HepG2 (cell line): ENCODE measurements around the gene SMIM22. TPM values are rescaled to one million over a fixed set of nuclear protein-coding genes. Genes with fewer than 3 reads are reported as not detected.
A peak's percentile ranks its signal among the peaks of the same experiment; 100 is the strongest.

Experiments
- AHR ChIP-seq: IDR thresholded peaks from 2 replicates; pipeline ENCODE4 v1.6.1; 2018; ENCODE audit warnings: missing genetic modification reagents, missing compliant biosample characterization
- CCAR2 ChIP-seq: fragments of 200-400 bp; formaldehyde crosslinking; optimal IDR thresholded peaks from 2 replicates; pipeline ENCODE3; 2018; ENCODE audit warnings: low read depth, mild to moderate bottlenecking, low read length, moderate library complexity
- FOXK2 ChIP-seq: fragments of 450-650 bp; IDR thresholded peaks from 2 replicates; pipeline ENCODE4 v1.6.1; 2016
- HNF4G ChIP-seq, 2 experiments: sonication (generic) in 1 of 2; formaldehyde crosslinking in 1 of 2; IDR thresholded peaks; 2 replicates each; pipeline versions ENCODE4 v1.4.0 to v1.6.1; 2011 to 2020; ENCODE audit warnings: borderline replicate concordance in 2 of 2, low read depth in 2 of 2, mild to moderate bottlenecking in 2 of 2, low read length in 1 of 2, missing genetic modification reagents in 1 of 2, moderate library complexity in 1 of 2
- HNRNPLL ChIP-seq: fragments of 200-400 bp; formaldehyde crosslinking; IDR thresholded peaks from 2 replicates; pipeline ENCODE4 v1.6.1; 2017; ENCODE audit warnings: mild to moderate bottlenecking, low read depth, low read length; ENCODE audit not compliant: poor library complexity, severe bottlenecking
- JARID2 ChIP-seq: sonication (generic); formaldehyde crosslinking; IDR thresholded peaks from 2 replicates; pipeline ENCODE4 v1.8.1; 2023; ENCODE audit warnings: missing genetic modification reagents, inconsistent platforms; ENCODE audit not compliant: insufficient replicate concordance
- JUND ChIP-seq: sonication (generic); formaldehyde crosslinking; IDR thresholded peaks from 2 replicates; pipeline ENCODE4 v1.8.0; 2022; ENCODE audit warnings: mild to moderate bottlenecking, missing genetic modification reagents
- NAIF1 ChIP-seq: sonication (generic); formaldehyde crosslinking; IDR thresholded peaks from 2 replicates; pipeline ENCODE4 v1.5.0; 2020; ENCODE audit warnings: mild to moderate bottlenecking, missing genetic modification reagents, borderline replicate concordance
- NBN ChIP-seq: fragments of 450-650 bp; conservative IDR thresholded peaks from 2 replicates; pipeline ENCODE4 v1.6.1; 2017
- NCOA5 ChIP-seq: sonication (generic); formaldehyde crosslinking; IDR thresholded peaks from 2 replicates; pipeline ENCODE4 v1.4.0; 2020; ENCODE audit warnings: missing genetic modification reagents
- NPAS2 ChIP-seq: sonication (generic); formaldehyde crosslinking; IDR thresholded peaks from 2 replicates; pipeline ENCODE4 v1.8.0; 2022; ENCODE audit warnings: mild to moderate bottlenecking, missing genetic modification reagents, borderline replicate concordance
- PITX1 ChIP-seq: sonication (generic); formaldehyde crosslinking; IDR thresholded peaks from 2 replicates; pipeline ENCODE4 v1.5.1; 2020; ENCODE audit warnings: mild to moderate bottlenecking, missing genetic modification reagents
- STAT5B ChIP-seq: sonication (generic); formaldehyde crosslinking; IDR thresholded peaks from 2 replicates; pipeline ENCODE4 v1.4.0; 2020; ENCODE audit warnings: missing genetic modification reagents
- THAP8 ChIP-seq: sonication (generic); formaldehyde crosslinking; IDR thresholded peaks from 2 replicates; pipeline ENCODE4 v1.5.1; 2020; ENCODE audit warnings: missing genetic modification reagents, mild to moderate bottlenecking, borderline replicate concordance
- ZFX ChIP-seq: sonication (generic); formaldehyde crosslinking; IDR thresholded peaks from 2 replicates; pipeline ENCODE4 v1.4.0; 2020; ENCODE audit warnings: mild to moderate bottlenecking, low read depth, missing genetic modification reagents, moderate library complexity
- ZNF18 ChIP-seq: sonication (generic); formaldehyde crosslinking; IDR thresholded peaks from 2 replicates; pipeline ENCODE4 v1.8.0; 2022; ENCODE audit warnings: mild to moderate bottlenecking, missing genetic modification reagents; ENCODE audit not compliant: insufficient replicate concordance
- ZNF629 ChIP-seq: sonication (generic); formaldehyde crosslinking; conservative IDR thresholded peaks from 2 replicates; pipeline ENCODE4 v1.5.0; 2020; ENCODE audit warnings: missing genetic modification reagents
- ZNF652 ChIP-seq: IDR thresholded peaks from 2 replicates; pipeline ENCODE4 v1.6.1; 2016; ENCODE audit warnings: low read depth, borderline replicate concordance
- ZNF841 ChIP-seq: sonication (generic); formaldehyde crosslinking; IDR thresholded peaks from 2 replicates; pipeline ENCODE4 v1.8.1; 2023; ENCODE audit warnings: missing genetic modification reagents, borderline replicate concordance
- ZSCAN21 ChIP-seq: sonication (generic); formaldehyde crosslinking; IDR thresholded peaks from 2 replicates; pipeline ENCODE4 v1.8.0; 2022; ENCODE audit warnings: mild to moderate bottlenecking, missing genetic modification reagents, moderate library complexity, borderline replicate concordance
- polyA plus RNA-seq, 8 experiments: library from polyadenylated mRNA; depleted of rRNA in 3 of 8; stranded (reverse) in 7 of 8; unstranded in 1 of 8; fragments of >200 nt; fragmentation: Illumina TruSeq in 4 of 8; extraction: Trizol in 4 of 8; gene quantifications; 2 replicates each; pipeline versions ENCODE4 v1.2.1 to v1.2.3, GENCODE V29; 2011 to 2016; ENCODE audit warnings: low read depth in 4 of 8, missing spikeins in 1 of 8, mixed read lengths in 1 of 8; ENCODE audit not compliant: insufficient read depth in 1 of 8
- total RNA-seq, 5 experiments: library from RNA; depleted of rRNA; stranded (reverse); fragments of >200 nt; fragmentation: Illumina TruSeq; extraction: Trizol; gene quantifications; 2 replicates each; pipeline ENCODE4 v1.2.3, GENCODE V29; 2016; ENCODE audit warnings: low read depth in 1 of 5
- TF ChIP-seq, protein P1 (sequence below): sonication (generic); formaldehyde crosslinking; IDR thresholded peaks from 2 replicates; pipeline ENCODE4 v1.4.0; 2020; ENCODE audit warnings: missing genetic modification reagents
- TF ChIP-seq, protein P2 (sequence below): sonication (generic); formaldehyde crosslinking; IDR thresholded peaks from 2 replicates; pipeline ENCODE4 v1.4.0; 2020; ENCODE audit warnings: mild to moderate bottlenecking, missing genetic modification reagents

SMIM22 gene
- total and polyA plus RNA-seq, 2 of the 13 experiments (the other 11 are each of a cell fraction or from before 2014, with no cell fraction given): not detected

GRCh38 chr16:4768549-4769305 is 26.4 kb upstream of the SMIM22 start (continued):
- TF ChIP-seq, protein P1, sequence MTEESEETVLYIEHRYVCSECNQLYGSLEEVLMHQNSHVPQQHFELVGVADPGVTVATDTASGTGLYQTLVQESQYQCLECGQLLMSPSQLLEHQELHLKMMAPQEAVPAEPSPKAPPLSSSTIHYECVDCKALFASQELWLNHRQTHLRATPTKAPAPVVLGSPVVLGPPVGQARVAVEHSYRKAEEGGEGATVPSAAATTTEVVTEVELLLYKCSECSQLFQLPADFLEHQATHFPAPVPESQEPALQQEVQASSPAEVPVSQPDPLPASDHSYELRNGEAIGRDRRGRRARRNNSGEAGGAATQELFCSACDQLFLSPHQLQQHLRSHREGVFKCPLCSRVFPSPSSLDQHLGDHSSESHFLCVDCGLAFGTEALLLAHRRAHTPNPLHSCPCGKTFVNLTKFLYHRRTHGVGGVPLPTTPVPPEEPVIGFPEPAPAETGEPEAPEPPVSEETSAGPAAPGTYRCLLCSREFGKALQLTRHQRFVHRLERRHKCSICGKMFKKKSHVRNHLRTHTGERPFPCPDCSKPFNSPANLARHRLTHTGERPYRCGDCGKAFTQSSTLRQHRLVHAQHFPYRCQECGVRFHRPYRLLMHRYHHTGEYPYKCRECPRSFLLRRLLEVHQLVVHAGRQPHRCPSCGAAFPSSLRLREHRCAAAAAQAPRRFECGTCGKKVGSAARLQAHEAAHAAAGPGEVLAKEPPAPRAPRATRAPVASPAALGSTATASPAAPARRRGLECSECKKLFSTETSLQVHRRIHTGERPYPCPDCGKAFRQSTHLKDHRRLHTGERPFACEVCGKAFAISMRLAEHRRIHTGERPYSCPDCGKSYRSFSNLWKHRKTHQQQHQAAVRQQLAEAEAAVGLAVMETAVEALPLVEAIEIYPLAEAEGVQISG (CRISPR knock-in tag): peak; percentile 87
- TF ChIP-seq JUND: peak; percentile 32; the same call in 1 of the 2 replicates
- TF ChIP-seq CCAR2: no peak
- TF ChIP-seq FOXK2: 0 out of 2 replicates have a peak, but pooled peaks have one; percentile 34
- TF ChIP-seq NCOA5 (CRISPR knock-in tag): no peak
- TF ChIP-seq ZSCAN21 (CRISPR knock-in tag): 0 out of 2 replicates have a peak, but pooled peaks have one; percentile 51
- TF ChIP-seq HNRNPLL: peak; percentile 96
- no peak for TF ChIP-seq STAT5B (CRISPR knock-in tag)
- peak; percentile 10; the same call in 1 of the 2 replicates for TF ChIP-seq HNF4G (IDR thresholded peaks at IDR 0.05; ENCODE audit: borderline replicate concordance, low read depth, low read length)
- no peak for TF ChIP-seq HNF4G (CRISPR knock-in tag; IDR thresholded peaks at IDR 0.05; ENCODE audit: borderline replicate concordance, low read depth)
- TF ChIP-seq, protein P2, sequence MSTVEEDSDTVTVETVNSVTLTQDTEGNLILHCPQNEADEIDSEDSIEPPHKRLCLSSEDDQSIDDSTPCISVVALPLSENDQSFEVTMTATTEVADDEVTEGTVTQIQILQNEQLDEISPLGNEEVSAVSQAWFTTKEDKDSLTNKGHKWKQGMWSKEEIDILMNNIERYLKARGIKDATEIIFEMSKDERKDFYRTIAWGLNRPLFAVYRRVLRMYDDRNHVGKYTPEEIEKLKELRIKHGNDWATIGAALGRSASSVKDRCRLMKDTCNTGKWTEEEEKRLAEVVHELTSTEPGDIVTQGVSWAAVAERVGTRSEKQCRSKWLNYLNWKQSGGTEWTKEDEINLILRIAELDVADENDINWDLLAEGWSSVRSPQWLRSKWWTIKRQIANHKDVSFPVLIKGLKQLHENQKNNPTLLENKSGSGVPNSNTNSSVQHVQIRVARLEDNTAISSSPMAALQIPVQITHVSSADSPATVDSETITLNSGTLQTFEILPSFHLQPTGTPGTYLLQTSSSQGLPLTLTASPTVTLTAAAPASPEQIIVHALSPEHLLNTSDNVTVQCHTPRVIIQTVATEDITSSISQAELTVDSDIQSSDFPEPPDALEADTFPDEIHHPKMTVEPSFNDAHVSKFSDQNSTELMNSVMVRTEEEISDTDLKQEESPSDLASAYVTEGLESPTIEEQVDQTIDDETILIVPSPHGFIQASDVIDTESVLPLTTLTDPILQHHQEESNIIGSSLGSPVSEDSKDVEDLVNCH (CRISPR knock-in tag): no peak
- TF ChIP-seq ZNF841 (CRISPR knock-in tag): no peak
- no peak for TF ChIP-seq NAIF1
- TF ChIP-seq AHR (CRISPR knock-in tag): no peak
- TF ChIP-seq NPAS2 (CRISPR knock-in tag): no peak
- TF ChIP-seq THAP8: peak; percentile 56; the same call in 1 of the 2 replicates
- peak; percentile 97 for TF ChIP-seq ZNF629 (CRISPR knock-in tag)
- TF ChIP-seq JARID2: no peak
- no peak for TF ChIP-seq NBN
- TF ChIP-seq PITX1: peak; percentile 50; the same call in 1 of the 2 replicates
- peak; percentile 66 for TF ChIP-seq ZFX
- no peak for TF ChIP-seq ZNF18 (CRISPR knock-in tag)
- peak; percentile 69; the same call in 1 of the 2 replicates for TF ChIP-seq ZNF652 (CRISPR knock-in tag)
